OCI-LY1 (cell line): Measurements from ENCODE around the gene FGFR1OP2.

ENCODE experiments used
- H2AFZ ChIP-seq: fragments of 200-600 bp; sonication (generic), shearing (Covaris generic); 2 replicates; pipeline ENCODE4 v1.6.0; 2014; ENCODE audit warnings: antibody characterized with exemption, mild to moderate bottlenecking, low read length
- H3F3A ChIP-seq: fragments of 200-600 bp; sonication (generic), shearing (Covaris generic); 2 replicates; pipeline ENCODE4 v1.6.0; 2014; ENCODE audit warnings: mild to moderate bottlenecking, antibody characterized with exemption, low read length, moderate library complexity; ENCODE audit not compliant: insufficient read depth
- H3K27ac ChIP-seq: fragments of 200-600 bp; sonication (generic); 2 replicates; pipeline ENCODE4 v1.5.1; 2014; ENCODE audit warnings: low read length, mixed run types, mild to moderate bottlenecking, low read depth; ENCODE audit not compliant: poor library complexity, severe bottlenecking
- H3K27me3 ChIP-seq: fragments of 200-600 bp; sonication (generic); 2 replicates; pipeline ENCODE4 v1.6.0; 2014; ENCODE audit warnings: antibody characterized with exemption, mild to moderate bottlenecking, low read length, moderate library complexity; ENCODE audit not compliant: insufficient read depth
- H3K36me3 ChIP-seq: fragments of 200-600 bp; sonication (generic); 2 replicates; pipeline ENCODE4 v1.6.1; 2014; ENCODE audit warnings: mild to moderate bottlenecking, antibody characterized with exemption, low read length, moderate library complexity, mixed read lengths; ENCODE audit not compliant: insufficient read depth
- H3K4me1 ChIP-seq: fragments of 200-600 bp; sonication (generic); 2 replicates; pipeline ENCODE4 v1.5.1; 2014; ENCODE audit warnings: mild to moderate bottlenecking, low read length, moderate library complexity; ENCODE audit not compliant: insufficient read depth, severe bottlenecking
- H3K4me2 ChIP-seq: fragments of 200-600 bp; sonication (generic), shearing (Covaris generic); 2 replicates; pipeline ENCODE4 v1.6.1; 2014; ENCODE audit warnings: low read length
- H3K4me3 ChIP-seq: fragments of 200-600 bp; sonication (generic); 2 replicates; pipeline ENCODE4 v1.5.1; 2014; ENCODE audit warnings: low read length, low read depth, mild to moderate bottlenecking, mixed read lengths; ENCODE audit not compliant: poor library complexity, severe bottlenecking
- H3K79me2 ChIP-seq: fragments of 200-600 bp; shearing (Covaris generic); 2 replicates; pipeline ENCODE4 v1.6.1; 2016; ENCODE audit warnings: mixed run types, low read length, mixed read lengths; ENCODE audit not compliant: insufficient read depth
- H3K9ac ChIP-seq: fragments of 200-600 bp; sonication (generic), shearing (Covaris generic); 2 replicates; pipeline ENCODE4 v1.6.1; 2014; ENCODE audit warnings: mild to moderate bottlenecking, low read length, mixed read lengths
- H3K9me2 ChIP-seq: fragments of 200-600 bp; sonication (generic), shearing (Covaris generic); 2 replicates; pipeline ENCODE4 v1.6.1; 2014; ENCODE audit warnings: low read depth, mild to moderate bottlenecking, low read length, mixed read lengths
- H3K9me3 ChIP-seq: fragments of 200-600 bp; shearing (Covaris generic); 2 replicates; pipeline ENCODE4 v1.6.1; 2014; ENCODE audit warnings: low read length, mixed read lengths
- H4K20me1 ChIP-seq: fragments of 200-600 bp; sonication (generic), shearing (Covaris generic); 2 replicates; pipeline ENCODE4 v1.6.0; 2016; ENCODE audit warnings: mild to moderate bottlenecking, low read length; ENCODE audit not compliant: insufficient read depth
- EZH2 ChIP-seq: fragments of 200-600 bp; sonication (generic), shearing (Covaris generic); IDR thresholded peaks from 2 replicates; pipeline ENCODE4 v1.8.0; 2017; ENCODE audit warnings: borderline replicate concordance, mixed run types, mild to moderate bottlenecking, antibody characterized with exemption, low read length, moderate library complexity, mixed read lengths
- TF ChIP-seq, protein P1 (sequence below): fragments of 200-600 bp; sonication (generic), shearing (Covaris generic); IDR thresholded peaks from 2 replicates; pipeline ENCODE4 v1.5.1; 2017; ENCODE audit warnings: mild to moderate bottlenecking, antibody characterized with exemption, low read length, moderate library complexity, mixed read lengths

Gene FGFR1OP2

DNA sequence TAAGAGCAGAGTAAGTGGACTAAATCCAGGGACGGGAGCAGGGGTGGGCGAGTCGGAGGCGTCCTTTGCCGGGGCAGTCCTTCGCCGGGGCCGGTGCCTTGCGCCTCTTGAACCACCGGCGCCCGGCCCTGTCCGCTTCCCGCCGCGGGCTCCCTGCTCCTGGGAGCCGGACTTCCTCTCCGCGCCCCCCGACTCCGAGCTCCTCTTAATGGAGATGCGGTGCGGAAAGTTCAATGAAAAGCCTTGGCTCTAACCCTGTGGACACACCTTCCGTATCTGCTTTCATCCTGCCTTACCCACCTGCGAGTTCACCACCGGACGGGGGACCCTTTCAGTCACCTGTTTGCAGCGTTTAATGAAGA, 412 bp downstream of the FGFR1OP2 start:
- Histone ChIP-seq H3K27ac (peak overlapping the region; percentile 78), H3K4me3 (peak overlapping the region; percentile 90), H3K36me3 (peaks cover 28% of the 10 kb centered on the region), H3K9ac (peak overlapping the region; percentile 94), H3K4me2 (peak overlapping the region; percentile 82), H3K4me1 (peaks cover 65% of the 10 kb centered on the region), H3K9me2 (no peaks in the 10 kb centered on the region), H3K9me3 (no peaks in the 10 kb centered on the region), H2AFZ (no peak overlapping the region), H3K79me2 (peaks cover 88% of the 10 kb centered on the region), H4K20me1 (no peaks in the 10 kb centered on the region), H3F3A (0 out of 2 replicates have a peak, but pooled peaks cover 3% of the 10 kb centered on the region), H3K27me3 (no peaks in the 10 kb centered on the region)
- TF ChIP-seq EZH2 = no peak
- TF ChIP-seq, protein P1, sequence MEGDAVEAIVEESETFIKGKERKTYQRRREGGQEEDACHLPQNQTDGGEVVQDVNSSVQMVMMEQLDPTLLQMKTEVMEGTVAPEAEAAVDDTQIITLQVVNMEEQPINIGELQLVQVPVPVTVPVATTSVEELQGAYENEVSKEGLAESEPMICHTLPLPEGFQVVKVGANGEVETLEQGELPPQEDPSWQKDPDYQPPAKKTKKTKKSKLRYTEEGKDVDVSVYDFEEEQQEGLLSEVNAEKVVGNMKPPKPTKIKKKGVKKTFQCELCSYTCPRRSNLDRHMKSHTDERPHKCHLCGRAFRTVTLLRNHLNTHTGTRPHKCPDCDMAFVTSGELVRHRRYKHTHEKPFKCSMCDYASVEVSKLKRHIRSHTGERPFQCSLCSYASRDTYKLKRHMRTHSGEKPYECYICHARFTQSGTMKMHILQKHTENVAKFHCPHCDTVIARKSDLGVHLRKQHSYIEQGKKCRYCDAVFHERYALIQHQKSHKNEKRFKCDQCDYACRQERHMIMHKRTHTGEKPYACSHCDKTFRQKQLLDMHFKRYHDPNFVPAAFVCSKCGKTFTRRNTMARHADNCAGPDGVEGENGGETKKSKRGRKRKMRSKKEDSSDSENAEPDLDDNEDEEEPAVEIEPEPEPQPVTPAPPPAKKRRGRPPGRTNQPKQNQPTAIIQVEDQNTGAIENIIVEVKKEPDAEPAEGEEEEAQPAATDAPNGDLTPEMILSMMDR = no peak

DNA sequence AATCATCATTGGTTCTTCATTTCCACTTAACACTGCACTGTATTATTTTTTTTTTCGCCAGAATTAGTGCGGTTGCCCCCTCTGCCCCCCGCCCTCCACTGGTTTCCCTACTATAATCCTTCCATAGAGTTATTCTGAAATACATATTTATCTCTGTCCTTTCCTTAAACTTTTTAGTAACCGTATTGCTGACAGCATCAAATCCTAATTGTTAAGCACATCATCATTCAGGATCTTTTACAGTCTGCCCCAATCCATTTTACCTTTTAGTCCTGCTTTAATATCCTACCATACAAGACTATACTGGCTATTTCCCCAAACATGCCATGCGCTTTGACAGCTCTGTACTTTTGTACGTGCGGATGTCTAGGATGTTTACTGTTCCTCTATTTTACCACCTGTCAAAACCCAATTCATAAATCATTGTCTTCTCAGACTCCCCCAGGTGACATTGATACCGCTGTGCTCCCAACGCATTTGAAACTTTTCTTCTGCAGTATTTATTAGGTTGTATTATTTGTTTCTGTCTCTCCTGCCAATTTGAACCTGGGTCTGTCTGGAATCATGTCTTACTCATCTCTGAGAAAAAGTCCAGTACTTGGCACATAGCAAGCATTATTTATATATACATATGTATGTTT, 1.0 kb downstream of the FGFR1OP2 start:
- Histone ChIP-seq H3K9me2 (no peaks in the 10 kb centered on the region), H3K4me1 (peaks cover 65% of the 10 kb centered on the region), H3K27ac (peak overlapping the region; percentile 78)

DNA sequence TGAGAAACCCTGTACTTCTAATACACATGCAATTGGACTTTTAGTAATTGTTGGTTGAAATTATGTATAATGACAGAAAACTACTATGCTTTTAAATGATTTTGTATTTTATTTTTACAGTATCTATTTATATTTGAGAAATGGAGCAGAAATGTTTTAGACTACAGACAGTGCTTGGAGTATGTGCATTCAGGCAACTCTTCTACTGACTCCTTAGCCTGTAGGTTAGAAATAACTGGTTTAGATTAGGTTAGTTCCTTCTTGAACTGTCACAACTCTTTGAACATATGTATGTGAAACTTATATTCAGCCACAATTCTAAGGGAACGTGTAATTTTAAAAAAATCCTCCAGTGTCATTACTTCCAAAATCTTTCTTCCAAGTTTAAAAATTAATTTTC, 1.7 kb downstream of the FGFR1OP2 start:
- H3K36me3 ChIP-seq = peaks cover 20% of the 10 kb centered on the region
- peak overlapping the region; percentile 90 for H3K4me3 ChIP-seq
- peak overlapping the region; percentile 82 for H3K4me2 ChIP-seq
- no peak overlapping the region for H2AFZ ChIP-seq
- H3K9me2 ChIP-seq = no peaks in the 10 kb centered on the region
- peaks cover 6% of the 10 kb centered on the region; the same call in 1 of the 2 replicates for H3K9me3 ChIP-seq
- H3K27me3 ChIP-seq = no peaks in the 10 kb centered on the region
- no peaks in the 10 kb centered on the region for H4K20me1 ChIP-seq
- H3K79me2 ChIP-seq = peaks cover 91% of the 10 kb centered on the region
- TF ChIP-seq, protein P1 = no peak
- no peak for TF ChIP-seq EZH2
- H3K4me1 ChIP-seq = peaks cover 63% of the 10 kb centered on the region
- H3K27ac ChIP-seq = peak overlapping the region; percentile 78
- H3F3A ChIP-seq = 0 out of 2 replicates have a peak, but pooled peaks cover 3% of the 10 kb centered on the region
- peak overlapping the region; percentile 94 for H3K9ac ChIP-seq

More for the DNA sequence above, 1.0 kb downstream of the FGFR1OP2 start:
- H4K20me1 ChIP-seq = no peaks in the 10 kb centered on the region
- H3K27me3 ChIP-seq = no peaks in the 10 kb centered on the region
- H3K36me3 ChIP-seq = peaks cover 26% of the 10 kb centered on the region
- H3K4me2 ChIP-seq = peak overlapping the region; percentile 82
- H3K9ac ChIP-seq = peak overlapping the region; percentile 94
- H3K4me3 ChIP-seq = peak overlapping the region; percentile 90
- no peak overlapping the region for H2AFZ ChIP-seq
- H3F3A ChIP-seq = 0 out of 2 replicates have a peak, but pooled peaks cover 3% of the 10 kb centered on the region
- H3K79me2 ChIP-seq = peaks cover 91% of the 10 kb centered on the region
- TF ChIP-seq EZH2 = no peak
- TF ChIP-seq, protein P1 = no peak
- 0 out of 2 replicates have a peak, but pooled peaks cover 3% of the 10 kb centered on the region for H3K9me3 ChIP-seq
